HG02970 (cell line): ENCODE measurements around the gene HLA-DPA1.

Source experiments
- ATAC-seq: cut with Tn5 transposase; IDR thresholded peaks from one replicate; pipeline ENCODE4 v1.9.1; 2021; ENCODE audit warnings: mild to moderate bottlenecking, moderate library complexity, moderate number of reproducible peaks; ENCODE audit not compliant: unreplicated experiment, low FRiP score

Gene HLA-DPA1

DNA sequence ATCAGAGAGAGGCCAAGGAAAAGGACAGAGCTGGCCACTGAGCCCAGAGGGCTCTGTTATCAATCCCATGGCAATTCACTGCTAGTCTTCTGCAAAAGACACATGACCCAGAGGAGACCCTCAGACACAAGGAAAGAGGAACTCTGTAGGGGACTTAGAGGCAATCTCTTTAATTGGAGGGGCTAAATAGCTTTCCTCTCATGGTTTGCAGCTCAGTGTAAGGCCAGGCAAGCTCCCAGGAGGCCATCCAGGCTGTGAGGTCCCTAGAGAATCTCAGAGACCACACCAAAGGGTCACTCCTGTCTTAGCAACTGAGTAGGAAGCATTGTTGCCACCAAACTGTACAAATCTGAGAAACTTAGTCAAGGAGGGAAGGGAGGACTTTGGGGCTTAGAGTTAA lies 54.1 kb downstream of the HLA-DPA1 start:
- no peak for ATAC-seq

DNA sequence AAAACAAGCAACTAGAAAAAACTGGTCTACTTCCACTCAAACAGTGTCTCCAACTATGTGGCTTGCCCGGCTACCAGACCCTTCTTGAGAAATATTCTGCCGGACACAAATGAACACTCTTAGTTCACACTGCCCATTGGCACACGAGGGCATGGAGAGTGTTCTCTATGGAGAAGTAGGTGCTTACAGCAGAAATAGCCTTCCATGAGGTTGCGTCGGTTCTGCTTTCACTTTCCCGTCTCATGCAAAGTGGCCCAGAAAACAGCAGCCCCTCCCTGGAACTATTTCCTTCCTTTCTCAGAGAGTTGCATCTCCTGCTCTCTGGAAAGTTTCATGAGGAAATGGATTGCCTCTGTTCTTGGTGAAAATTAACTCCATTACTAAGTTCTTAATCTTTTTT lies 54.5 kb downstream of the HLA-DPA1 start:
- no peak for ATAC-seq

GRCh38 chr6:33018418-33018817 lies 55.0 kb downstream of the HLA-DPA1 start:
- ATAC-seq, result no peak

DNA sequence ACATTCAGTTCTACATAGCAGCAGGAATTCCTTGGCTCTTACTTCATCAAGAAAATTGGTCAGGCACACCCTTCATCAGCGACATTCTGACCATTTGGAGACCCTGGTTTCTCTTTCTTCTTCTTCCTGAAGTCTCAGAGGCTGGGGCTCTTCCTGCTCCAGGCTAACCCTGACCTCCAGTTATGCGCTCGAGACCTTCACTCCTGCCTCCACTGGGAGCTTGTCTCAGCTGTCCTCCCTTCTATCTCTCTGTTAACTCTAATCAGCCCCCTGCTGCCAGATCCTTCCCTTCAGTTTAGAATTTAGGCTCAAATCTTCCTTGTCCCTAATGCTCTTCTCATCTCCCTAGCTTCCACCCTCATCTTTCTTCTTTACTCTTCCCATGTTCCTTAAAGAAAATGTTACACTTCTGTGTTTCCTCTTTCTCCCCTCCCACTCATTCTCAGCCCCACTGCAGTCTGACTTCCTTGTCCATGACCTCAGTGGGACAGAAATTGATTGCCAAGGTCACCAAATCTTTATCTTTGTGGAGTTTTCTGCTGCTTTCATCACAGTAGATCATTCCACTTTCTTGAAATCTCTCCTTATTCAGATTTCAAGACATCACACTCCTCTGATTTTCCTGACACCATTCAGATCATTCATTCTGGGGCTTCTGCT lies 55.6 kb downstream of the HLA-DPA1 start:
- ATAC-seq, result no peak

DNA sequence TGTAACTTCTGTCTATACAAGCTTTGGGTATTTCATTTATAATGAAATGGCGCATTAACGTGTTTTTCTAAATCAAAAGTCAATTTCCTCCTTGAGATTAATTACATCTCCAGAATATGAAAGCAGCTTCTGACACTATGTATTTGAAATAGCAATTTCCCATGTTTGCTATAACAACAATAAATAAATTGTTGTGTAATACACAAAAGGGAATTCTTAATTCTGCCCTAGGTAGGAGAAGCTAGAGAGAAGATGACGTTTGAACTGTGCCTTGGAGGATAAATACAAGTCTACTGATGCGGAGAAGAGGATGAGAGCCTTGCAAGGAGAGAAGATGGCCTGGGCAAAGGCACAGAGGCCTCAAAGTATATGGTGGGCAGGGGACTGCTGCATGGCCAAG lies 56.4 kb downstream of the HLA-DPA1 start:
- no peak for ATAC-seq

DNA sequence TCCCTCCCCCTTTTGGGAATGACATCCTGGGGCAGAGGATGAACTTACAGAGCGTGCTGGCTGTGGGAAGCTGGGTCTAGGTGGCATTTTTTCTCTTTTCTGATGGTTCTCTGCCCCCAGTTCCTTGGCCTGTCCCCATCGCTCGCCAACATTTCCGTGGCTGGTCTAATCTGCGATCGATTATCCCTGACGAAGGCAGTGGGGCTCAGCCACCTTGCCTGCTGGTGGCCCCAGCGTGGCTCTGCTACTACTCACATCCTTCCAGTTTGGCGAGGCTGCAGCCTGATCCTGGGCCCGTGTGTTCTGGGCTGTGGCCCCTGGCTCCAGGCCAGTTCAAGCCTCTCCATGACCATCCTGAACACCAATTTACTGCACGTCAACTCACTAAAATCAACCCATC lies 57.7 kb downstream of the HLA-DPA1 start:
- ATAC-seq, result no peak

GRCh38 chr6:33014841-33015634 lies 58.4 kb downstream of the HLA-DPA1 start:
- ATAC-seq, result no peak
